Stimulated activated CD4-positive, alpha-beta T cell treated with anti-CD3 and anti-CD28 coated beads, Interleukin-4, amount 100 ng/mL, for 1 hour (primary cell): ENCODE data around the gene LRBA.
"Not testable (repeated sequence)": the region's sequence is repeated elsewhere in the genome, so short reads cannot be mapped to it uniquely, and the experiment has no call there.

Experiments used
- DNase-seq: peaks from one replicate; pipeline ENCODE4 v3.0.0-alpha.2; 2020

The LRBA gene

GRCh38 chr4:150540536-150540935 lies 474.5 kb downstream of the LRBA start:
- no peak for DNase-seq

GRCh38 chr4:150537911-150538310 lies 477.2 kb downstream of the LRBA start:
- not testable (repeated sequence) for DNase-seq

GRCh38 chr4:150534818-150535217 lies 480.3 kb downstream of the LRBA start:
- DNase-seq = no peak

GRCh38 chr4:150533673-150534072 lies 481.4 kb downstream of the LRBA start:
- no peak for DNase-seq

- no peak for DNase-seq
Observed at GRCh38 chr4:150525321-150525868, 489.7 kb downstream of the LRBA start.

DNA sequence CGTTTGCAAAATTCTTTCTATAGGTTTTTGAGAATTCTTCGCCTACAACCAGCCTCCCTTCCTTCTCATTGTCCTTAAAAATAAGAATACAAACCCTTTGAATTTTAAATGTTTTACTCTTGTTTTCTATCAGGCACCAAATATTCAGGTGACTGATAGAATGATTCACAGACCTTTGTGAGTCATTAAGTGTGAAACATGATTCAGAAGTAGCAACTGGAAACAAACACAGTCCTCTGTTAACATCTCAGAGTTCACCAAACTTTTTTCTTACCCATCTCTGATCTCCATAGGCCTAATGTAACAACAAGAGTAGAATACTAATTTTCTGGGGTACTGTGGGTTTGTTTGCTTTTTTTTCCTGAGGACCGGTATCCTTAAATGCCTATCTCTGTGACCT lies 496.5 kb downstream of the LRBA start:
- DNase-seq = no peak

DNA sequence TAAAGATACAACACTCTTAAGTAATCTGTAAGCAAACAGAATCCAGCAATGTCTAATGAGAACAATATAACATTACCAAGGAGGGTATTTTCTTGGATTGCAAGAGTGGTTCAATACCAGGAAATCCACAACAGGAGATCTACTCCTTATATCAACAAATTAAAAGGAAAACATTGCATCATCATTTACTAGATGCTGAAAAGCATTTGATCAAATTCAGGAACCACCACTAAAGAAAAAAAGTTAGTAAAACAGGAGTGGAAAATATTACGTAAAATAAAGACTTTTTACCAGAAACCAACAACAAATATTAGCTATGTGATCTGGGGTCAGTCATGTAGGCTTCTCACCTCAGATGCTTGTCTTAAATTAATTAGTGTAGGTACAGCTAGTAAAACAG lies 499.9 kb downstream of the LRBA start:
- no peak for DNase-seq

DNA sequence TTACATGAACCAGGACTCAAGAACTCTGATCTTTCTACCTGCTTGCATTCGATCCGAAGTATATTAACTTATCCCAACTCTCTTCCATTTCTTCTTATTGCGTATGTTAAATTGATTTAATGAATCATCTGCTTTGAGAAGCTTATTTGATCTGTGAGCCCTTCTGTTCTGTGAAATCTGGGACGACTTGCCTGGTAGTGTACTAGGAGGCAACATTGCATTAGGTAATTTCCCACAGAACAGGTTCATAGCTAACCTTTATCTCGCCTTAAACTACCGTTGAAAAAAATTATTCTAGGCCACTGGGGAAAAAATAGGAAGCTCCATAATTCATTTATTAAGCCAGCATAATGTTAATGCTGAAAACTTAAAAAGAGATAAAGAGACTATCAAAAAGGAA lies 500.4 kb downstream of the LRBA start:
- no peak for DNase-seq

GRCh38 chr4:150510176-150510865 lies 504.8 kb downstream of the LRBA start:
- DNase-seq = no peak

DNA sequence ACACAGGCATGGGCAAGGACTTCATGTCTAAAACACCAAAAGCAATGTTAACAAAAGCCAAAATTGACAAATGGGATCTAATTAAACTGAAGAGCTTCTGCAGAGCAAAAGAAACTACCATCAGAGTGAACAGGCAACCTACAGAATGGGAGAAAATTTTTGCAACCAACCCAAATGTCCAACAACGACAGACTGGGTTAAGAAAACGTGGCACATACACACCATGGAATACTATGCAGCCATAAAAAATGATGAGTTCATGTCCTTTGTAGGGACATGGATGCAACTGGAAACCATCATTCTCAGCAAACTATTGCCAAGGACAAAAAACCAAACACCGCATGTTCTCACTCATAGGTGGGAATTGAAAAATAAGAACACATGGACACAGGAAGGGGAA lies 507.4 kb downstream of the LRBA start:
- not testable (repeated sequence) for DNase-seq

DNA sequence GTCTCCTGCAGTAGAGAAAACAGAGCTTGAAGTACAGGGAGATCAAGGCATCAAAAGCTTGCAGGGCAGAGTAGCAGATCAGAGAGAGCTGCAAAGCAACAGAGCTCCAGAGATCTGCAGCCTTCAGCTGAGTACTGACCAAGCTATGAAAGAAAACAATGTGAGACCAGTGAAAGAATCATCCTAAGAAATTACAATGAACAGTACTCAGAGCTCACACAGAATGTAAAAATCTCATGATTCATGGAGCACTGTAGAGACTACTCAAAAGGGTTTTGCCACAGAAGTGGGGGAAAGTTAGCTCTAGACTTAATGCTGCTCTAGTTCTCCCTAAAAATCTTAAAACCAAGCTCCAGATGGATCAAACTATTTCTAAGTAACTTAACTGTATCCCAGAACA lies 513.1 kb downstream of the LRBA start:
- DNase-seq = no peak

DNA sequence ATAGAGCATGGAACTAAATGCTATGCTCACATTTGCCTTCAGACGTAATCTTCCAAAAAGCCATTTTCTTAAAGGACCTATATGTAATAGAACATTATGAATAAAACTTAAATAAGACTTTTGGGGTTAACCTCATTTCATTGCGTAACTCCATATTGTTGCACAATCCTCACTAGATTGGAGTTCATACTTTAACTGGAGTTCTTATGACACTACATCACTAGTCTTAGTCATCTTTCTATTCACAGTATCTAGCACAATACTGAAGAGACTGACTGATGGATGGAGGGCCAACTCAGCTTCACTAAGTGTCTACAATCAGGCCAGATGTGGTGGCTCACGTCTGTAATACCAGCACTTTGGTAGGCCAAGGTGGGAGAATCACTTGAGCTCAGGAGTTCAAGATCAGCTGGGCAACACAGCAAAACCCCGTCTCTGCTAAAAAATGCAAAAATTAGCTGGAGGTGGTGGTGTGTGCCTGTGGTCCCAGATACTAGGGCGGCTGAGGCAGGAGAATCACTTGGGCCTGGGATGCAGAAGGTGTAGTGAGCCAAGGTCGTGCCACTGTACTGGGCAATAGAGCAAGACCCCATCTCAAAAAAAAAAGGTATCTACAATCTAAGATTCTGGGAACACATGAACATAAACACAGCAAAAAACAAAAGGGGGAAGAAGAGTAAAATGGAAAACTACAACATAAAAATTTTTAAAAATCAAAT lies 513.9 kb downstream of the LRBA start:
- no peak for DNase-seq

DNA sequence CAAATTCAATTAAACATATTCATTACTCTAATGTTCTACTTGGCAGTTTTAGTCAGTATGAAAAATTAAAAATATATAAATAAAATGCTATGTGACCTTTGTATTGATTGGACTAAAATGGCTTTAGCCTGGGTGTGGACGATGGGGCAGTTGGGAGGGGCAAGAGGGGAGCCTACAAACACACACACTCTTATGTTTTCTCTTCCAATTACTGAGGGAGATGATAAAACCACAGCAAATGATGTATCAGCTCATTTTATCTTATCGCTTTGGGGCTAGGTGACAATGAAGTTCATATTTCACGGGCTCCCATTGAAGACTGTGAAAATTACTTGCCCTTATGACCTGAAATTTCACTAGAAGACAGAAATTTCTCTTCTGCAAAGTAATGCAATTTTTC lies 517.5 kb downstream of the LRBA start:
- no peak for DNase-seq

GRCh38 chr4:150495550-150495949 lies 519.5 kb downstream of the LRBA start:
- no peak for DNase-seq

DNA sequence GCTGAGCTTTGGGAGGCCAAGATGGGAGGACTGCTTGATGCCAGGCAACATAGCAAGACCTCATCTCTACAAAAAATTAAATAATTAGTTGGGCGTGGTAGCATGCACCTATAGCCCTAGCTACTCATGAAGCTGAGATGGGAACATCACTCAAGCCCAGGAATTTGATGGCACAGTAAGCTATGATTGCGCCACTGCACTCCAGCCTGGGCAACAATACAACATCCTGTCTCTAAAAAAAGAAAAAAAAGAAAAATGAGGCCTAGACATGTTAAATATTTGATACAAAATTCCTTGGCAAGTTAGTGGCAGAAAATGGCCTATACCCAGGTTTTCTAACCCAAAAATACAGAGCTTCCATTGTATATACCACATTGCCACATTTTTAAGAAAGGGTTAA lies 521.2 kb downstream of the LRBA start:
- DNase-seq = no peak

DNA sequence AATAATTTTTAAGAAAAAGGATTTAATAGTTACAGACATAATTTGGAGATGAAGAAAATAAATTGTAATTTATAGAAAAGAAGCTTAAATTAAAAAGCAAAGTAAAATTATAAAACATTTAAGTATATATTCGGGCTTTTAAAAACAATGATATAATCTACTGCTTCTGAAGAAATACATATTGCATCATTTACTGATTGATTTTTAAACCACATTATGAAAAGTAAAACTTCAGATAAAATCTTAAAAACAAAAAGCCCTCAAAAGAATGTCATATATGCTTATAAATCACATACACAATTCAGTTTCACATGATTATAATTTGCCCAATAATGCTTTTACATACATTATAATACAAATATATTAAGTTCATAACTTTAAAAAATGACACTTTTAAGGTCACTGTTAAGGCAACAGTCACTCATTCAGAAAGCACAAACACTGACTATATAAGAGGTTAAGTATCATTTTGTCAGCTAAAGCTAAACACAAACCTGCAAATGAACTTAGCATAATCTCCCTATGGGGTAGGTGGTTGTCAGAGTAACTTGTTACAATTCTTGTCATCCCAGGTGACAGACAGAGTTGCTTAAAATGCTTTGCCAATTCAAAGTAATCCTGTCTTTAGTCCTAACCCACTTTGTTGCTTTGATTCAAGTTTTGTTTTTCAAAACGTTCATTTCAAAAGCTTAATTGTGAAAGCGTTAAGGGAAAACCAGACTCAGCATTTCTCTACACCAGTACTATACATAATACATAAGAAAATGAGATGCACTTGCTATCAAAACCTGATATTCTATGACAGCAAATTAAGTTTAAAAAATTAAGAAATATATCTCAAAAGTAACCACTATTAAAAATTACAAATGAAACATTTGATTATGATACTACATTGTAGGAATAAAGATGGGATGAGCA lies 523.7 kb downstream of the LRBA start:
- no peak for DNase-seq

DNA sequence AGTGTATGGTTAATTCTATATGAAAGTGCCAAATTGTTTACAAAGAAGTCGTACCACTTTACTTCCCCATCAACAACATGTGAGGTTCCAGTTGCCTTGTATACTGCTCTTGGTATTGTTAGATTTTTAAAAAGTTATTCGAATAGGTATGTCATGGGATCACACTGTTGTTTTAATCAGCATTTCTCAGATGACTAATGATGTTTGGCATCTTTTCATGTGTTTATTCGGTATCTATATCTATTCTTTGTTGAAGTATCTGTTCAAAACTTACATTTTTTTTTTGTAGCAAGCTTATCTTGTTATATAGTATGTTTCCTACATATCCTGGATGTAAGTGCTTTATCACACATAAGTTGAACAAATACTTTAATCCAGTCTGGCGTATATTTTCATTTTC lies 532.5 kb downstream of the LRBA start:
- DNase-seq = no peak

- DNase-seq = no peak
Observed at GRCh38 chr4:150479657-150480056, 535.4 kb downstream of the LRBA start.

GRCh38 chr4:150477869-150478268 lies 537.2 kb downstream of the LRBA start:
- no peak for DNase-seq

DNA sequence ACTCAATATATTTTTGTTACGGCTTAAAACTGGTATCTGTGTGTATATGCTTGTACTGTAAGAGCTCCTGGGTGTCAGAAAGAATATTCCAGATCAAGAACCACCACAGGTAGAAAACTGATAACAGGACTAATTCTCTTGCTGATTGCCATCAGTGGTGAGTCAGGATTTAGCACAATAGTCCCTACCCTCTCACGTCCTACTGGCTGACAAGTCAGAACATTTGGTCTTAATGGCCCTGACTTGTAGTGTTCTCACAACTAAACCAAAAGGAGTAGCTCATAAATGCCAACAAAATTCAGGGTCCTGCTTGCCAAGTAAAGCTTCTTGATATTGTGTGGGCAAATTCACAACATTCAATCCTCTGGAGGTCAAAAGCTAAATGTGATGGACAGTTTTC lies 538.3 kb downstream of the LRBA start:
- DNase-seq = no peak

- DNase-seq = no peak
Observed at GRCh38 chr4:150475763-150476162, 539.3 kb downstream of the LRBA start.

DNA sequence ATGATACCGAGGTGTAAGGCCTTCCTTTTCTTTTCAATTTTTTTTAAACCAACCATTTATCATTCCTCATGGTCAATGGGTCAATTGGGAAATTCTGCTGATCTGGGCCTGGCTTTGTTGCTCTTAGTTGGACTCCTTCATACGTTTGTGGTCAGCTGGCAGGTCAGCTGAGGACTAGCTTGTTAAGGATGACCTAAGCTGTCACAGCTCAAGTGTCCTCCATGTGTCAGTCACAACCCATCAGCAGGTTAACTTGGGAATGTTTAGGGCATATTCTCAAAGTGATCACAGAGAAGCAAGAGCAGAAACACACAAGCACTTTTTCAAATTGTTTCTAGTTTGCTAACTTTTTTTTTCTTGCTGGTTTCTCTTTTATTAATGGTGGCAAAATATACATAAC lies 550.6 kb downstream of the LRBA start:
- DNase-seq = no peak

GRCh38 chr4:150462743-150463142 lies 552.3 kb downstream of the LRBA start:
- no peak for DNase-seq
